ENCODE measurements around the gene PRC1. TPM values are rescaled to one million over a fixed set of nuclear protein-coding genes. Genes with fewer than 3 reads are reported as not detected.
"Not testable (repeated sequence)": the region's sequence is repeated elsewhere in the genome, so short reads cannot be mapped to it uniquely, and the experiment has no call there.

Gene PRC1
- total RNA-seq, 1 donor from 2014 or later, result 32.5 TPM

- Mint-ChIP-seq H3K9me3 (ENCODE audit: low read depth) (no peaks in the 10 kb centered on the region), H3K4me1 (ENCODE audit: low read depth) (peaks cover 28% of the 10 kb centered on the region), H3K4me3 (ENCODE audit: unreplicated experiment) (peak within 1 kb of the TSS; percentile 95), H3K27ac (ENCODE audit: unreplicated experiment) (peak within 1 kb of the TSS; percentile 90), H3K36me3 (ENCODE audit: low read depth) (peaks cover 1% of the 10 kb centered on the region), H3K27me3 (ENCODE audit: low read depth) (no peaks in the 10 kb centered on the region)
- no peak for TF ChIP-seq CTCF (IDR thresholded peaks at IDR 0.05)
- no peak for DNase-seq (ENCODE audit: low spot score)
Measured at GRCh38 chr15:91022075-91022831, 27.9 kb upstream of the PRC1 start, which contains the start of gene VPS33B. Gene VPS33B (minus strand): TSS chr15:91022594. CDS start chr15:91022249, 345 bp downstream.

GRCh38 chr15:91021516-91022074, 27.3 kb upstream of the PRC1 start:
- Mint-ChIP-seq H3K4me1 (ENCODE audit: low read depth) (peaks cover 28% of the 10 kb centered on the region), H3K27ac (ENCODE audit: unreplicated experiment) (peak overlapping the region; percentile 90), H3K27me3 (ENCODE audit: low read depth) (no peaks in the 10 kb centered on the region), H3K9me3 (ENCODE audit: low read depth) (no peaks in the 10 kb centered on the region), H3K36me3 (ENCODE audit: low read depth) (peaks cover 4% of the 10 kb centered on the region), H3K4me3 (ENCODE audit: unreplicated experiment) (peak overlapping the region; percentile 95)
- DNase-seq (ENCODE audit: low spot score), result no peak
- TF ChIP-seq CTCF (IDR thresholded peaks at IDR 0.05), result no peak

GRCh38 chr15:91018158-91018557, 23.8 kb upstream of the PRC1 start:
- Mint-ChIP-seq H3K27me3 (ENCODE audit: low read depth) (no peaks in the 10 kb centered on the region), H3K4me3 (ENCODE audit: unreplicated experiment) (no peak overlapping the region), H3K27ac (ENCODE audit: unreplicated experiment) (no peak overlapping the region), H3K4me1 (ENCODE audit: low read depth) (peaks cover 27% of the 10 kb centered on the region), H3K36me3 (ENCODE audit: low read depth) (peaks cover 10% of the 10 kb centered on the region), H3K9me3 (ENCODE audit: low read depth) (no peaks in the 10 kb centered on the region)
- DNase-seq (ENCODE audit: low spot score), result no peak
- no peak for TF ChIP-seq CTCF (IDR thresholded peaks at IDR 0.05)

- H3K4me1 Mint-ChIP-seq (ENCODE audit: low read depth), result peaks cover 23% of the 10 kb centered on the region
- no peak for DNase-seq (ENCODE audit: low spot score)
- no peak for TF ChIP-seq CTCF (IDR thresholded peaks at IDR 0.05)
- peaks cover 10% of the 10 kb centered on the region for H3K36me3 Mint-ChIP-seq (ENCODE audit: low read depth)
- H3K4me3 Mint-ChIP-seq (ENCODE audit: unreplicated experiment), result no peak overlapping the region
- H3K9me3 Mint-ChIP-seq (ENCODE audit: low read depth), result no peaks in the 10 kb centered on the region
- H3K27ac Mint-ChIP-seq (ENCODE audit: unreplicated experiment), result no peak overlapping the region
- no peaks in the 10 kb centered on the region for H3K27me3 Mint-ChIP-seq (ENCODE audit: low read depth)
Measured at GRCh38 chr15:91017716-91018115, 23.4 kb upstream of the PRC1 start.

GRCh38 chr15:91013701-91014100, 19.4 kb upstream of the PRC1 start:
- not testable (repeated sequence) for H3K9me3 Mint-ChIP-seq (ENCODE audit: low read depth); H3K4me1 Mint-ChIP-seq (ENCODE audit: low read depth); DNase-seq (ENCODE audit: low spot score); H3K4me3 Mint-ChIP-seq (ENCODE audit: unreplicated experiment); H3K27ac Mint-ChIP-seq (ENCODE audit: unreplicated experiment); H3K27me3 Mint-ChIP-seq (ENCODE audit: low read depth)
- peaks cover 22% of the 10 kb centered on the region for H3K36me3 Mint-ChIP-seq (ENCODE audit: low read depth)

All from chondrocyte (in vitro differentiated cells).